ENCODE results near the gene ARL6IP6. TPM values are rescaled to one million over a fixed set of nuclear protein-coding genes. Genes with fewer than 3 reads are reported as not detected.

ARL6IP6 gene
- total RNA-seq (2014; rRNA removed; shearing (Covaris generic)) (43.5 and 65.4 TPM in 2 replicates), polyA plus RNA-seq (2016; fragmentation: Nextera tagmentation; extraction: Ambion mirVana) (48.7 and 49.1 TPM in 2 replicates)
- long read RNA-seq, transcript ARL6IP6-201 (4 exons, 2,805 nt), result major isoform, 37 of 45 reads
- long read RNA-seq, partial matches to known transcripts, result 1 of 45 reads
- long read RNA-seq, other reads (novel, unspliced or antisense), result 5 of 45 reads

- peaks cover 52% of the 10 kb centered on the region for H3K36me3 Mint-ChIP-seq (ENCODE audit: low read depth)
- ATAC-seq, result peak; percentile 79
- peak within 1 kb of the TSS; percentile 96 for H3K4me3 Mint-ChIP-seq
- Histone ChIP-seq H3K4me1 (ENCODE audit: insufficient read depth) (peaks cover 11% of the 10 kb centered on the region), H3K36me3 (ENCODE audit: insufficient read depth) (peaks cover 17% of the 10 kb centered on the region; the same call in 1 of the 2 replicates), H2AFZ (peak within 1 kb of the TSS; percentile 74), H3K27me3 (ENCODE audit: insufficient read depth) (no peaks in the 10 kb centered on the region), H3K9me2 (ENCODE audit: insufficient read depth) (no peaks in the 10 kb centered on the region), H3K4me3 (peak within 1 kb of the TSS; percentile 94), H4K20me1 (replicated peaks; ENCODE audit: insufficient read depth) (peaks cover 23% of the 10 kb centered on the region), H3F3A (replicated peaks; ENCODE audit: low read depth) (no peaks in the 10 kb centered on the region), H3K4me2 (peak within 1 kb of the TSS; percentile 82), H3K27ac (ENCODE audit: low read depth) (peak within 1 kb of the TSS; percentile 98), H3K79me2 (replicated peaks; ENCODE audit: insufficient read depth) (peaks cover 82% of the 10 kb centered on the region)
- no peak for TF ChIP-seq NANOG (IDR thresholded peaks at IDR 0.05; ENCODE audit: borderline replicate concordance)
- peak; percentile 32; the same call in 1 of the 2 replicates for TF ChIP-seq ETS1 (IDR thresholded peaks at IDR 0.05)
- peak; percentile 82 for TF ChIP-seq CREB1 (CRISPR knock-in tag; IDR thresholded peaks at IDR 0.05; ENCODE audit: low read depth)
- TF ChIP-seq POLR2AphosphoS5 (IDR thresholded peaks at IDR 0.05; ENCODE audit: low read depth), result peak; percentile 87; the same call in 1 of the 2 replicates
- TF ChIP-seq, protein P1, sequence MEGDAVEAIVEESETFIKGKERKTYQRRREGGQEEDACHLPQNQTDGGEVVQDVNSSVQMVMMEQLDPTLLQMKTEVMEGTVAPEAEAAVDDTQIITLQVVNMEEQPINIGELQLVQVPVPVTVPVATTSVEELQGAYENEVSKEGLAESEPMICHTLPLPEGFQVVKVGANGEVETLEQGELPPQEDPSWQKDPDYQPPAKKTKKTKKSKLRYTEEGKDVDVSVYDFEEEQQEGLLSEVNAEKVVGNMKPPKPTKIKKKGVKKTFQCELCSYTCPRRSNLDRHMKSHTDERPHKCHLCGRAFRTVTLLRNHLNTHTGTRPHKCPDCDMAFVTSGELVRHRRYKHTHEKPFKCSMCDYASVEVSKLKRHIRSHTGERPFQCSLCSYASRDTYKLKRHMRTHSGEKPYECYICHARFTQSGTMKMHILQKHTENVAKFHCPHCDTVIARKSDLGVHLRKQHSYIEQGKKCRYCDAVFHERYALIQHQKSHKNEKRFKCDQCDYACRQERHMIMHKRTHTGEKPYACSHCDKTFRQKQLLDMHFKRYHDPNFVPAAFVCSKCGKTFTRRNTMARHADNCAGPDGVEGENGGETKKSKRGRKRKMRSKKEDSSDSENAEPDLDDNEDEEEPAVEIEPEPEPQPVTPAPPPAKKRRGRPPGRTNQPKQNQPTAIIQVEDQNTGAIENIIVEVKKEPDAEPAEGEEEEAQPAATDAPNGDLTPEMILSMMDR (conservative IDR thresholded peaks at IDR 0.05; ENCODE audit: low read depth in 2 of 2), result no peak
- no peak for TF ChIP-seq ZNF462 (CRISPR knock-in tag; IDR thresholded peaks at IDR 0.05)
- peaks cover 18% of the 10 kb centered on the region for H3K4me1 Mint-ChIP-seq
- H3K27me3 Mint-ChIP-seq (ENCODE audit: insufficient read depth, low read depth, poor library complexity), result peaks cover 12% of the 10 kb centered on the region
- peak within 1 kb of the TSS; percentile 99 for H3K27ac Mint-ChIP-seq
- DNase-seq (ENCODE audit: low spot score), result peak; percentile 95
- H3K9me3 Mint-ChIP-seq, result no peaks in the 10 kb centered on the region; the same call in 1 of the 3 replicates
Measured at GRCh38 chr2:152718076-152718908, at the start of gene ARL6IP6. Gene ARL6IP6, plus strand, starts transcription at chr2:152718620. Its CDS starts 5 bp downstream, at chr2:152718625.
